CD14-positive monocyte (primary cell): Measurements from ENCODE around the gene CTPS1. TPM values are rescaled to one million over a fixed set of nuclear protein-coding genes. Genes with fewer than 3 reads are reported as not detected.

Experiments used
- DNase-seq, 3 donors: peaks; one replicate each; pipeline ENCODE4 v3.0.0-alpha.2; 2011 to 2022
- H2AFZ ChIP-seq: 2 replicates; pipeline ENCODE4 v1.6.0; 2012; ENCODE audit warnings: mild to moderate bottlenecking, low read depth, low read length, inconsistent platforms; ENCODE audit not compliant: insufficient read depth, poor library complexity, severe bottlenecking
- H3K27ac ChIP-seq, 2 donors: 1 replicate in 1 of 2; 2 replicates in 1 of 2; pipeline ENCODE4 v1.5.1; 2012 to 2013; ENCODE audit warnings: low read length in 2 of 2, control low read depth in 1 of 2, inconsistent platforms in 1 of 2, low read depth in 1 of 2, mild to moderate bottlenecking in 1 of 2
- H3K27me3 ChIP-seq, 2 donors: one replicate each; pipeline versions ENCODE4 v1.6.0 to v1.6.1; 2011 to 2013; ENCODE audit warnings: low read length in 2 of 2; ENCODE audit not compliant: control insufficient read depth in 2 of 2, insufficient read depth in 2 of 2
- H3K36me3 ChIP-seq, 2 donors: replicated peaks in 1 of 2; 1 replicate in 1 of 2; 2 replicates in 1 of 2; pipeline versions ENCODE4 v1.5.1 to v1.6.1; 2012 to 2013; ENCODE audit warnings: low read length in 2 of 2, control low read depth in 1 of 2, inconsistent platforms in 1 of 2, mild to moderate bottlenecking in 1 of 2; ENCODE audit not compliant: insufficient read depth in 2 of 2, control insufficient read depth in 1 of 2
- H3K4me1 ChIP-seq, 2 donors: 1 replicate in 1 of 2; 2 replicates in 1 of 2; pipeline versions ENCODE4 v1.5.1 to v1.6.1; 2012 to 2013; ENCODE audit warnings: low read length in 2 of 2, control low read depth in 1 of 2, inconsistent platforms in 1 of 2, mild to moderate bottlenecking in 1 of 2, moderate library complexity in 1 of 2; ENCODE audit not compliant: insufficient read depth in 2 of 2, control insufficient read depth in 1 of 2
- H3K4me2 ChIP-seq: replicated peaks from 2 replicates; pipeline ENCODE3; 2012; ENCODE audit warnings: low read length, moderate library complexity, mild to moderate bottlenecking; ENCODE audit not compliant: poor library complexity, severe bottlenecking; ENCODE audit errors: extremely low read depth
- H3K4me3 ChIP-seq, 3 experiments: fragments of 200-600 bp in 1 of 3; sonication (generic) in 1 of 3; replicated peaks in 1 of 3; 1 replicate in 2 of 3; 2 replicates in 1 of 3; pipeline ENCODE4 v1.5.1; 2011 to 2013; ENCODE audit warnings: low read length in 3 of 3, mild to moderate bottlenecking in 3 of 3, control low read depth in 2 of 3, low read depth in 2 of 3, inconsistent platforms in 1 of 3, moderate library complexity in 1 of 3
- H3K79me2 ChIP-seq: 2 replicates; pipeline ENCODE4 v1.6.0; 2012; ENCODE audit warnings: mild to moderate bottlenecking, control low read depth, inconsistent platforms, low read length, moderate library complexity; ENCODE audit not compliant: insufficient read depth
- H3K9ac ChIP-seq: 2 replicates; pipeline ENCODE4 v1.6.0; 2017; ENCODE audit warnings: low read length, mild to moderate bottlenecking; ENCODE audit not compliant: insufficient read depth, poor library complexity, severe bottlenecking
- H3K9me3 ChIP-seq, 2 donors: replicated peaks in 1 of 2; 1 replicate in 1 of 2; 2 replicates in 1 of 2; pipeline versions ENCODE4 v1.5.1 to v1.6.1; 2012 to 2013; ENCODE audit warnings: low read length in 2 of 2, control low read depth in 1 of 2; ENCODE audit not compliant: control insufficient read depth in 1 of 2, insufficient read depth in 1 of 2
- H4K20me1 ChIP-seq: 2 replicates; pipeline ENCODE4 v1.6.0; 2012; ENCODE audit warnings: mild to moderate bottlenecking, low read length, control low read depth, moderate library complexity; ENCODE audit not compliant: insufficient read depth
- H3K27ac Mint-ChIP-seq, 7 donors: one replicate each; pipeline ENCODE4 v1.8.0; 2020; ENCODE audit warnings: mild to moderate bottlenecking in 7 of 7, mixed read lengths in 7 of 7, moderate library complexity in 6 of 7, inconsistent platforms in 2 of 7
- H3K27me3 Mint-ChIP-seq, 3 donors: one replicate each; pipeline ENCODE4 v1.8.0; 2021 to 2022; ENCODE audit warnings: low read depth in 3 of 3, mild to moderate bottlenecking in 3 of 3, mixed read lengths in 3 of 3, moderate library complexity in 3 of 3, inconsistent platforms in 1 of 3
- H3K36me3 Mint-ChIP-seq, 2 donors: one replicate each; pipeline ENCODE4 v1.8.0; 2020; ENCODE audit warnings: mixed read lengths in 2 of 2, inconsistent platforms in 1 of 2, mild to moderate bottlenecking in 1 of 2
- H3K4me1 Mint-ChIP-seq: one replicate; pipeline ENCODE4 v1.8.0; 2020; ENCODE audit warnings: mild to moderate bottlenecking, mixed read lengths
- H3K4me3 Mint-ChIP-seq, 2 donors: one replicate each; pipeline ENCODE4 v1.8.0; 2020; ENCODE audit warnings: mild to moderate bottlenecking in 2 of 2, mixed read lengths in 2 of 2, moderate library complexity in 1 of 2
- H3K9me3 Mint-ChIP-seq, 7 donors: one replicate each; pipeline ENCODE4 v1.8.0; 2020 to 2022; ENCODE audit warnings: mixed read lengths in 7 of 7, mild to moderate bottlenecking in 6 of 7, moderate library complexity in 6 of 7, inconsistent platforms in 2 of 7
- WGBS: methylation state at CpG from one replicate; pipeline ENCODE4 v1.1.5; 2013; ENCODE audit warnings: missing lambda C conversion rate; ENCODE audit not compliant: insufficient coverage; 5-methylcytosine and 5-hydroxymethylcytosine counted together
- intact Hi-C, 2 donors: fragments of 100-400 bp; cut with micrococcal nuclease; formaldehyde crosslinking; loops; one replicate each; pipeline versions ENCODE4 v1.15.0 to v1.15.1; 2023
- polyA plus RNA-seq, 3 donors: library from polyadenylated mRNA; depleted of rRNA in 1 of 3; unstranded in 2 of 3; stranded (reverse) in 1 of 3; fragments of 300-500 nt in 2 of 3; fragments of >200 nt in 1 of 3; fragmentation: Illumina TruSeq in 2 of 3; gene quantifications; 1 replicate in 2 of 3; 2 replicates in 1 of 3; pipeline ENCODE4 v1.2.3, GENCODE V29; 2012 to 2021
- TF ChIP-seq, protein P1 (sequence below): fragments of 200-600 bp; IDR thresholded peaks from one replicate; pipeline ENCODE4 v1.8.0; 2022; ENCODE audit warnings: antibody characterized with exemption, mild to moderate bottlenecking

Gene CTPS1
- polyA plus RNA-seq, 3 donors: 5.3 to 8.6 (median 6.0) TPM

DNA sequence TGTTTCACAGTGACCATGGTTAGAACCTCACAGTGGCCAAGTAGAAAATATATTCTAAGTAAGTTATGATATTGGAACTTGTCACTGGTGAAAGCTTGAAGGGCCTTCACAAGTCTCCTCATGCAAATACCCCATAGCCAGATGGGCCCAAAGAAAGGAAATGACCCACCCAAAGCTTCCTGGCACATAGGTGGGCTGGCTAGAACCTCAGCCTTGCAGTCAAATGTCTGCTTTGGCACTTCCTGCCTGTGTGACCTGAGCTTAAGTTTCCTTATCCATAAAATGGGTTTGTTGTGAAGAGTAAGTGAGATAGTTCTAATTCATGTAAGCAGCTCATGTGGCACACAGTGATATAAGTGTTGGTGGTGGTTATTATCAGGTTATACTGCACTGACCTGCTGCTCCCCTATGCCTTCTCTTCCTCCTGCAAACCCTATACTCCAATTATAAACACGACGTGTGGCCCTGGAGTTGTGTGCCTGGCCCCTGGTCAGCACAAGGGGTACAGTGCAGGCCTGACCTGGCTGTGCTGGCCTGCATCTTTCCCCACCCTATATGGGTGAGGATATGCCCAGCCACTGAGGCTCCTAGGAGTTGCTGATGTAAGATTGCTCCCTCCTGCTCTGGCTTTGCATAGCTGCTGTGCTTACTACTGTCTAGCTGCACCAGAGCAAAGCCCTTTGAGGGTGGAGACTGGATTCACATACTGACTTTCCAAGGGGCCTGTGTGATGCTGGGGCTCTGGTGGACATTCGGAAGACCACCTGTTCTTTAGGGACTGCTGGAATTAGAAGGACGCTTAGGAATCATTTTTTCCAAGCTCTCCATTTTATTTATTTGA, 46.7 kb downstream of the CTPS1 start:
- H3K27ac Mint-ChIP-seq: peak overlapping the region in 1 of 7 donors; percentile 57
- Histone ChIP-seq H3K79me2 (no peaks in the 10 kb centered on the region), H3K27ac (no peak overlapping the region), H2AFZ (no peak overlapping the region), H4K20me1 (no peaks in the 10 kb centered on the region), H3K9ac (no peak overlapping the region), H3K4me1 (no peaks in the 10 kb centered on the region), H3K4me2 (no peak overlapping the region), H3K36me3 (peaks cover 15 to 60% of the 10 kb centered on the region in 2 donors), H3K27me3 (no peaks in the 10 kb centered on the region), H3K9me3 (no peaks in the 10 kb centered on the region), H3K4me3 (no peak overlapping the region)
- intact Hi-C loops: no loop called here
- H3K4me3 Mint-ChIP-seq: no peak overlapping the region
- H3K27me3 Mint-ChIP-seq: no peaks in the 10 kb centered on the region
- no peaks in the 10 kb centered on the region for H3K9me3 Mint-ChIP-seq
- H3K4me1 Mint-ChIP-seq: no peaks in the 10 kb centered on the region
- TF ChIP-seq, protein P1, sequence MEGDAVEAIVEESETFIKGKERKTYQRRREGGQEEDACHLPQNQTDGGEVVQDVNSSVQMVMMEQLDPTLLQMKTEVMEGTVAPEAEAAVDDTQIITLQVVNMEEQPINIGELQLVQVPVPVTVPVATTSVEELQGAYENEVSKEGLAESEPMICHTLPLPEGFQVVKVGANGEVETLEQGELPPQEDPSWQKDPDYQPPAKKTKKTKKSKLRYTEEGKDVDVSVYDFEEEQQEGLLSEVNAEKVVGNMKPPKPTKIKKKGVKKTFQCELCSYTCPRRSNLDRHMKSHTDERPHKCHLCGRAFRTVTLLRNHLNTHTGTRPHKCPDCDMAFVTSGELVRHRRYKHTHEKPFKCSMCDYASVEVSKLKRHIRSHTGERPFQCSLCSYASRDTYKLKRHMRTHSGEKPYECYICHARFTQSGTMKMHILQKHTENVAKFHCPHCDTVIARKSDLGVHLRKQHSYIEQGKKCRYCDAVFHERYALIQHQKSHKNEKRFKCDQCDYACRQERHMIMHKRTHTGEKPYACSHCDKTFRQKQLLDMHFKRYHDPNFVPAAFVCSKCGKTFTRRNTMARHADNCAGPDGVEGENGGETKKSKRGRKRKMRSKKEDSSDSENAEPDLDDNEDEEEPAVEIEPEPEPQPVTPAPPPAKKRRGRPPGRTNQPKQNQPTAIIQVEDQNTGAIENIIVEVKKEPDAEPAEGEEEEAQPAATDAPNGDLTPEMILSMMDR: no peak
- DNase-seq: no peak
- WGBS: no CpG with 5 or more reads among the region's 4 CpGs
- peaks cover 26 to 52% of the 10 kb centered on the region in 2 donors for H3K36me3 Mint-ChIP-seq

DNA sequence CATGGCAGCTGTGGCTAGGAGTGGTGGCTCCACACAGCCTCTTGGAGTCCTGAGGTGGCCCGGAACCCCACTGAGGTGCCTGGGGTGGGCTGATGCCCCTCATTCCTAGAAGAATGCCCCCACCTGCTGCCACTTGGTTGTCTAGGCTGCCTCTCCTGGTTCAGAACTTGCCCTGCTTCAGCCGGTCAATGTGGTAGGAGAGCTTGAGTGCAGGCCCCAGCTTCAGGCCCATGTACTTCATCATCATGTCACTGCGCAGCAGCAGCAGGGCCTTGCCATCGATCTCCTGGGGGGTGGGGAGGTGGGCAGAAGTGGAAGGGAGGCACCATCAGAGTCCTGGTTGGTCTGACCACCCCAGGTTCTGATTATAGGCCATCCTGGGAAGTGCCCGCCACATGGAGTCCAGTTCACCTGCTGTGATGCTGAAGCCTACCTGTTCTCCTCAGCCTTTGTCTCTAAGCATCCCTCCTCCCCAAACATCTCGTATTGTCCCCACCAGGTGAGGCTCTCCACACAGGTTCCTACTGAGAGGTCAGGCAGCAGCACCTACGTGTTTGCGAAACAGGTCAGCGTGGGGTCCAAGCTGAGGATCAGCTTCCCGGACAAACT, 48.6 kb downstream of the CTPS1 start:
- Histone ChIP-seq H3K4me2 (no peak overlapping the region), H3K4me3 (no peak overlapping the region), H3K36me3 (peaks cover 22 to 78% of the 10 kb centered on the region in 2 donors), H3K27me3 (no peaks in the 10 kb centered on the region), H3K9ac (no peak overlapping the region), H3K27ac (no peak overlapping the region), H4K20me1 (no peaks in the 10 kb centered on the region), H3K4me1 (no peaks in the 10 kb centered on the region), H2AFZ (no peak overlapping the region), H3K79me2 (no peaks in the 10 kb centered on the region), H3K9me3 (no peaks in the 10 kb centered on the region)
- TF ChIP-seq, protein P1: no peak
- over 99% methylated on average over 8 of the region's 10 CpGs for WGBS
- H3K36me3 Mint-ChIP-seq: peaks cover 36 to 57% of the 10 kb centered on the region in 2 donors
- no peak for DNase-seq
- no peak overlapping the region for H3K27ac Mint-ChIP-seq
- H3K9me3 Mint-ChIP-seq: peaks cover 0 to 2% (median 0%) of the 10 kb centered on the region in 7 donors
- no peaks in the 10 kb centered on the region for H3K4me1 Mint-ChIP-seq
- H3K27me3 Mint-ChIP-seq: no peaks in the 10 kb centered on the region
- H3K4me3 Mint-ChIP-seq: no peak overlapping the region
- intact Hi-C loops: no loop called here
